GM12891 (cell line): ENCODE results near the gene FOXD1.

Source experiments
- PAX5 ChIP-seq: IDR thresholded peaks from 2 replicates; pipeline ENCODE4 v1.6.1; 2011; ENCODE audit warnings: low read length, moderate library complexity, mild to moderate bottlenecking; ENCODE audit not compliant: insufficient read depth, severe bottlenecking
- POLR2A ChIP-seq: IDR thresholded peaks from 2 replicates; pipeline ENCODE4 v1.6.1; 2011; ENCODE audit warnings: low read depth, low read length, control low read depth
- POLR2AphosphoS5 ChIP-seq: IDR thresholded peaks from 2 replicates; pipeline ENCODE4 v1.6.1; 2011; ENCODE audit warnings: low read depth, low read length, control low read depth
- POU2F2 ChIP-seq: IDR thresholded peaks from 2 replicates; pipeline ENCODE4 v1.6.1; 2011; ENCODE audit warnings: low read depth, mild to moderate bottlenecking, control low read depth, low read length, moderate library complexity
- SPI1 ChIP-seq: IDR thresholded peaks from 2 replicates; pipeline ENCODE4 v1.6.1; 2011; ENCODE audit warnings: low read depth, low read length, control low read depth
- TAF1 ChIP-seq: IDR thresholded peaks from 2 replicates; pipeline ENCODE4 v1.6.1; 2011; ENCODE audit warnings: low read depth, low read length, control low read depth

- TF ChIP-seq TAF1, result no peak
- TF ChIP-seq POLR2A, result no peak
- TF ChIP-seq PAX5, result no peak
- no peak for TF ChIP-seq POLR2AphosphoS5
- TF ChIP-seq SPI1, result no peak
- TF ChIP-seq POU2F2, result no peak
Observed at GRCh38 chr5:73441378-73441777, 7.2 kb downstream of the FOXD1 start.
